K562 (cell line): ENCODE results near the gene XPOT. TPM values are rescaled to one million over a fixed set of nuclear protein-coding genes. Genes with fewer than 3 reads are reported as not detected.
A peak's percentile ranks its signal among the peaks of the same experiment; 100 is the strongest.

Experiments
- ATAC-seq: fragments of 200-7000 bp; cut with Tn5 transposase; 3 replicates; pipeline ENCODE4 v1.9.1; 2020; ENCODE audit warnings: moderate library complexity
- BruUV-seq: library from RNA; stranded (reverse); fragments of 400-500 nt; replicated peaks from 2 replicates; lab custom pipeline; 2021; lab: Mats Ljungman, UMichigan
- CTCF ChIA-PET: fragments of 300-600 bp; formaldehyde crosslinking; extraction: SDS; loops from one replicate; lab custom pipeline; 2021; ENCODE audit warnings: low intra/inter-chr PET ratio; lab: Yijun Ruan, JAX
- POLR2A ChIA-PET: fragments of 300-600, 350-650 bp; sonication (Branson Sonifier 250); formaldehyde crosslinking; extraction: SDS; loops from one replicate; lab custom pipeline; 2021; ENCODE audit warnings: antibody characterized with exemption, inconsistent platforms; lab: Yijun Ruan, JAX
- DNase-seq, 4 experiments: peaks; one replicate each; pipeline versions ENCODE4 v3.0.0 to v3.0.0-alpha.2; 2011 to 2018; ENCODE audit warnings: low spot score in 3 of 4, mixed read lengths in 3 of 4; ENCODE audit errors: extremely low read depth in 1 of 4
- FAIRE-seq: peaks from 2 replicates; lab custom pipeline; 2011; peaks lifted over from hg19 to GRCh38; lab: Jason Lieb, UNC
- H2AFZ ChIP-seq: 2 replicates; pipeline ENCODE4 v1.6.0; 2011; ENCODE audit warnings: low read depth, low read length, control low read depth, inconsistent platforms
- H3K27ac ChIP-seq: fragments of 200-600 bp; 3 replicates; pipeline ENCODE4 v1.8.0; 2011; ENCODE audit warnings: low read depth, mild to moderate bottlenecking, control low read depth, inconsistent platforms, low read length, moderate library complexity, mixed read lengths; ENCODE audit errors: extremely low read depth
- H3K27me3 ChIP-seq, 2 experiments: fragments of 300-600 bp in 1 of 2; 2 replicates in 1 of 2; 3 replicates in 1 of 2; pipeline versions ENCODE4 v1.6.0 to v1.8.0; 2011; ENCODE audit warnings: inconsistent platforms in 2 of 2, low read length in 2 of 2, mild to moderate bottlenecking in 1 of 2, mixed read lengths in 1 of 2, moderate library complexity in 1 of 2; ENCODE audit not compliant: control insufficient read depth in 2 of 2, insufficient read depth in 2 of 2
- H3K36me3 ChIP-seq: fragments of 300-600 bp; 3 replicates; pipeline ENCODE4 v1.8.0; 2011; ENCODE audit warnings: mild to moderate bottlenecking, low read length, inconsistent platforms; ENCODE audit not compliant: control insufficient read depth, insufficient read depth
- H3K4me1 ChIP-seq, 2 experiments: fragments of 200-600 bp in 1 of 2; replicated peaks in 1 of 2; 2 replicates in 1 of 2; 3 replicates in 1 of 2; pipeline versions ENCODE4 v1.5.1 to v1.8.0; 2011; ENCODE audit warnings: inconsistent platforms in 2 of 2, low read length in 2 of 2, mild to moderate bottlenecking in 1 of 2, mixed read lengths in 1 of 2, moderate library complexity in 1 of 2; ENCODE audit not compliant: control insufficient read depth in 2 of 2, insufficient read depth in 2 of 2
- H3K4me2 ChIP-seq: 2 replicates; pipeline ENCODE4 v1.6.1; 2011; ENCODE audit warnings: low read length, control low read depth, inconsistent platforms, mixed read lengths; ENCODE audit not compliant: insufficient read depth
- H3K4me3 ChIP-seq: fragments of 200-600 bp; sonication (generic), shearing (Covaris generic); 2 replicates; pipeline ENCODE4 v1.5.1; 2016; ENCODE audit warnings: control low read depth, inconsistent platforms
- H3K79me2 ChIP-seq: fragments of 200-600 bp; 3 replicates; pipeline ENCODE4 v1.8.0; 2011; ENCODE audit warnings: low read length, inconsistent platforms; ENCODE audit not compliant: control insufficient read depth, insufficient read depth
- H3K9ac ChIP-seq, 2 experiments: 2 replicates each; pipeline versions ENCODE4 v1.6.0 to v1.6.1; 2011; ENCODE audit warnings: low read depth in 2 of 2, low read length in 2 of 2, control low read depth in 1 of 2, inconsistent platforms in 1 of 2, mild to moderate bottlenecking in 1 of 2, mixed read lengths in 1 of 2; ENCODE audit not compliant: insufficient read depth in 1 of 2
- H3K9me1 ChIP-seq: one replicate; pipeline ENCODE4 v1.6.0; 2011; ENCODE audit warnings: inconsistent platforms, mild to moderate bottlenecking, low read length, moderate library complexity; ENCODE audit not compliant: control insufficient read depth, insufficient read depth
- H3K9me3 ChIP-seq: replicated peaks from 2 replicates; pipeline ENCODE4 v1.5.1; 2011; ENCODE audit warnings: low read depth, low read length, inconsistent platforms; ENCODE audit not compliant: control insufficient read depth, insufficient read depth
- H4K20me1 ChIP-seq: replicated peaks from 2 replicates; pipeline ENCODE4 v1.6.1; 2011; ENCODE audit warnings: low read length, inconsistent platforms, mixed read lengths; ENCODE audit not compliant: control insufficient read depth, insufficient read depth
- ESRRA ChIP-seq: fragments of 450-650 bp; IDR thresholded peaks from 2 replicates; pipeline ENCODE4 v1.6.1; 2014; ENCODE audit warnings: low read depth, mild to moderate bottlenecking, moderate library complexity, borderline replicate concordance
- KLF10 ChIP-seq: fragments of 250-450 bp; sonication (Bioruptor Pico); IDR thresholded peaks from 2 replicates; pipeline ENCODE4 v1.6.1; 2021; ENCODE audit warnings: matching md5 sums
- PKNOX1 ChIP-seq: fragments of 450-650 bp; IDR thresholded peaks from 2 replicates; pipeline ENCODE4 v1.6.1; 2016
- RCOR1 ChIP-seq, 2 experiments: IDR thresholded peaks; 2 replicates each; pipeline ENCODE4 v1.6.1; 2012; ENCODE audit warnings: low read depth in 2 of 2, low read length in 2 of 2, borderline replicate concordance in 1 of 2, improper control_type of control experiment in 1 of 2
- RFX1 ChIP-seq: fragments of 450-650 bp; IDR thresholded peaks from 2 replicates; pipeline ENCODE4 v1.6.1; 2016; ENCODE audit warnings: mild to moderate bottlenecking, moderate library complexity
- SRF ChIP-seq, 2 experiments: fragments of 250-450, 450-650 bp in 1 of 2; sonication (Bioruptor Pico) in 1 of 2; sonication (generic) in 1 of 2; formaldehyde crosslinking; IDR thresholded peaks; 2 replicates each; pipeline versions ENCODE4 v1.5.0 to v1.5.1; 2020 to 2022; ENCODE audit warnings: mild to moderate bottlenecking in 1 of 2, missing genetic modification reagents in 1 of 2
- STAT5A ChIP-seq: IDR thresholded peaks from 2 replicates; pipeline ENCODE4 v1.6.1; 2012; ENCODE audit warnings: low read length, inconsistent platforms, borderline replicate concordance
- YY1 ChIP-seq, 3 experiments: IDR thresholded peaks; 2 replicates each; pipeline ENCODE4 v1.6.1; 2011; ENCODE audit warnings: low read length in 2 of 3, mild to moderate bottlenecking in 2 of 3, moderate library complexity in 2 of 3, borderline replicate concordance in 1 of 3, control low read depth in 1 of 3, low read depth in 1 of 3; ENCODE audit not compliant: insufficient read depth in 3 of 3, insufficient replicate concordance in 2 of 3, control insufficient read depth in 1 of 3, insufficient read length in 1 of 3; ENCODE audit errors: extremely low read depth in 1 of 3
- WGBS: fragments of 100-300 bp; shearing (Covaris generic); methylation state at CpG from one replicate; pipeline ENCODE4 v1.1.6; 2016; ENCODE audit warnings: low coverage, mixed read lengths; ENCODE audit not compliant: insufficient coverage; ENCODE audit errors: missing lambda C conversion rate; 5-methylcytosine and 5-hydroxymethylcytosine counted together
- in situ Hi-C: fragments of 300-500 bp; cut with MboI; formaldehyde crosslinking; loops from 4 replicates; pipeline ENCODE4 v1.15.0; 2018; ENCODE audit warnings: inconsistent platforms, mixed read lengths
- intact Hi-C: fragments of 100-400 bp; cut with micrococcal nuclease; formaldehyde crosslinking; loops from 2 replicates; pipeline ENCODE4 v1.14.2; 2022
- polyA plus RNA-seq, 8 experiments: library from polyadenylated mRNA; depleted of rRNA in 4 of 8; stranded (reverse) in 5 of 8; unstranded in 3 of 8; fragments of >200 nt; fragmentation: Nextera tagmentation in 2 of 8; fragmentation: Illumina TruSeq in 1 of 8; extraction: Ambion mirVana in 2 of 8; extraction: Trizol in 1 of 8; gene quantifications; 2 replicates each; pipeline versions ENCODE4 v1.2.1 to v1.2.3, GENCODE V29; 2011 to 2014; ENCODE audit warnings: inconsistent platforms in 1 of 8, missing spikeins in 1 of 8
- total RNA-seq, 7 experiments: library from RNA; depleted of rRNA in 6 of 7; stranded (reverse); fragments of >200 nt in 6 of 7; fragmentation: Illumina TruSeq in 2 of 7; extraction: Trizol in 2 of 7; gene quantifications; 2 replicates each; pipeline versions ENCODE4 v1.2.1 to v1.2.3, GENCODE V29; 2011 to 2021; ENCODE audit warnings: low replicate concordance in 1 of 7

Gene XPOT
- total and polyA plus RNA-seq, 9 of the 15 experiments (the other 6 are each of a cell fraction or from before 2014, with no cell fraction given): 26.2 to 192 (median 102) TPM

GRCh38 chr12:64362721-64363305, 41.4 kb upstream of the XPOT start:
- Histone ChIP-seq H3K36me3 (no peaks in the 10 kb centered on the region), H3K27ac (no peak overlapping the region; the same call in 2 of the 3 replicates), H3K9me3 (no peaks in the 10 kb centered on the region), H4K20me1 (no peaks in the 10 kb centered on the region), H3K4me1 (no peaks in the 10 kb centered on the region; a peak in 1 of 5 replicates), H2AFZ (0 out of 2 replicates have a peak overlapping the region, but pooled peaks have one; percentile 17), H3K27me3 (no peaks in the 10 kb centered on the region), H3K4me3 (no peak overlapping the region), H3K4me2 (no peak overlapping the region), H3K79me2 (no peaks in the 10 kb centered on the region), H3K9ac (no peak overlapping the region), H3K9me1 (no peaks in the 10 kb centered on the region)
- FAIRE-seq: no peak
- no peak for ATAC-seq
- in situ Hi-C loops (no loop called here), intact Hi-C loops (no loop called here)
- 45% methylated on average over 4 of the region's 4 CpGs for WGBS
- TF ChIP-seq RCOR1 (IDR thresholded peaks at IDR 0.05; ENCODE audit: borderline replicate concordance in 1 of 2, low read depth in 2 of 2, low read length in 2 of 2): no peak
- TF ChIP-seq KLF10: no peak
- TF ChIP-seq SRF (CRISPR knock-in tag; IDR thresholded peaks at IDR 0.05): peak in 1 of 2 experiments; percentile 68; a peak in 1 of 4 replicates
- peak; percentile 47; the same call in 1 of the 2 replicates for TF ChIP-seq STAT5A
- TF ChIP-seq YY1 (IDR thresholded peaks at IDR 0.05; ENCODE audit: borderline replicate concordance in 1 of 3, control insufficient read depth in 1 of 3, extremely low read depth in 1 of 3, insufficient read depth in 3 of 3, insufficient read length in 1 of 3, insufficient replicate concordance in 2 of 3, low read depth in 1 of 3, low read length in 2 of 3): peak in 1 of 3 experiments; percentile 11
- 0 out of 2 replicates have a peak, but pooled peaks have one; percentile 11 for TF ChIP-seq PKNOX1
- TF ChIP-seq RFX1: peak; percentile 69
- TF ChIP-seq ESRRA: peak; percentile 80; the same call in 1 of the 2 replicates
- ChIA-PET POLR2A (no interaction called here), CTCF (no interaction called here)
- no TSS peak for BruUV-seq
- DNase-seq: peak in 1 of 4 experiments; percentile 17
